ENCODE data around the gene DYNLT1.
"Not testable (repeated sequence)": the region's sequence is repeated elsewhere in the genome, so short reads cannot be mapped to it uniquely, and the experiment has no call there.

The DYNLT1 gene

GRCh38 chr6:158642097-158642601 lies 2.4 kb downstream of the DYNLT1 start:
- no peak for DNase-seq (ENCODE audit: low spot score)

GRCh38 chr6:158640519-158640918 lies 4.0 kb downstream of the DYNLT1 start:
- DNase-seq (ENCODE audit: low spot score): no peak

GRCh38 chr6:158639056-158639455 lies 5.5 kb downstream of the DYNLT1 start:
- no peak for DNase-seq (ENCODE audit: low spot score)

GRCh38 chr6:158638324-158638854 lies 6.2 kb downstream of the DYNLT1 start:
- DNase-seq (ENCODE audit: low spot score): no peak

- no peak for DNase-seq (ENCODE audit: low spot score)
These were observed 7.8 kb downstream of the DYNLT1 start for GRCh38 chr6:158636778-158637177.

- no peak for DNase-seq (ENCODE audit: low spot score)
These were observed 9.0 kb downstream of the DYNLT1 start for GRCh38 chr6:158635427-158636073.

GRCh38 chr6:158634695-158635426 lies 9.7 kb downstream of the DYNLT1 start:
- DNase-seq (ENCODE audit: low spot score): no peak

GRCh38 chr6:158633127-158633526 lies 11.4 kb downstream of the DYNLT1 start:
- DNase-seq (ENCODE audit: low spot score): no peak

GRCh38 chr6:158632538-158633119 lies 11.9 kb downstream of the DYNLT1 start:
- not testable (repeated sequence) for DNase-seq (ENCODE audit: low spot score)

- DNase-seq (ENCODE audit: low spot score): no peak
These were observed 12.6 kb downstream of the DYNLT1 start for GRCh38 chr6:158631678-158632537.

GRCh38 chr6:158630938-158631616 lies 13.5 kb downstream of the DYNLT1 start:
- no peak for DNase-seq (ENCODE audit: low spot score)

GRCh38 chr6:158629367-158630221 lies 14.9 kb downstream of the DYNLT1 start:
- DNase-seq (ENCODE audit: low spot score): no peak

- DNase-seq (ENCODE audit: low spot score): no peak
These were observed 16.0 kb downstream of the DYNLT1 start for GRCh38 chr6:158628542-158628941.

- DNase-seq (ENCODE audit: low spot score): no peak
These were observed 16.7 kb downstream of the DYNLT1 start for GRCh38 chr6:158627940-158628211.

GRCh38 chr6:158627168-158627939 lies 17.2 kb downstream of the DYNLT1 start:
- DNase-seq (ENCODE audit: low spot score): no peak

- DNase-seq (ENCODE audit: low spot score): no peak
These were observed 18.0 kb downstream of the DYNLT1 start for GRCh38 chr6:158626360-158627167.

- DNase-seq (ENCODE audit: low spot score): no peak
These were observed 18.6 kb downstream of the DYNLT1 start for GRCh38 chr6:158625881-158626305.

GRCh38 chr6:158624684-158625682 lies 19.6 kb downstream of the DYNLT1 start:
- DNase-seq (ENCODE audit: low spot score): no peak

Data from pons (tissue), 1 donor.